B cell (primary cell): Measurements from ENCODE around the gene ATP8A2. TPM values are rescaled to one million over a fixed set of nuclear protein-coding genes. Genes with fewer than 3 reads are reported as not detected.

Experiments
- ATAC-seq: fragments of 200-7000 bp; cut with Tn5 transposase; one replicate; pipeline ENCODE4 v1.10.0; 2021; ENCODE audit warnings: low read depth, mild to moderate bottlenecking, moderate number of reproducible peaks, moderate library complexity
- CTCF ChIA-PET: fragments of 350-600 bp; sonication (Branson Sonifier 250); formaldehyde crosslinking; loops from one replicate; lab custom pipeline; 2021; ENCODE audit warnings: antibody characterized with exemption, inconsistent platforms; lab: Charles Lee
- POLR2A ChIA-PET: fragments of 350-600 bp; sonication (Branson Sonifier 250); formaldehyde crosslinking; loops from one replicate; lab custom pipeline; 2021; ENCODE audit warnings: antibody characterized with exemption; lab: Charles Lee
- DNase-seq: peaks from one replicate; pipeline ENCODE4 v3.0.0; 2013
- H2AFZ ChIP-seq: 2 replicates; pipeline ENCODE4 v1.6.1; 2012; ENCODE audit warnings: mild to moderate bottlenecking, low read depth, low read length; ENCODE audit not compliant: insufficient read depth, poor library complexity, severe bottlenecking
- H3K27ac ChIP-seq, 2 donors: 1 replicate in 1 of 2; 2 replicates in 1 of 2; pipeline ENCODE4 v1.5.1; 2012 to 2013; ENCODE audit warnings: low read length in 2 of 2, mild to moderate bottlenecking in 2 of 2, moderate library complexity in 1 of 2
- H3K27me3 ChIP-seq, 4 experiments: fragments of 200-600 bp in 1 of 4; sonication (generic) in 1 of 4; replicated peaks in 1 of 4; 1 replicate in 2 of 4; 2 replicates in 2 of 4; pipeline versions ENCODE4 v1.6.1 to v1.7.0; 2013 to 2016; ENCODE audit warnings: low read length in 3 of 4, mild to moderate bottlenecking in 2 of 4, mixed read lengths in 1 of 4, moderate library complexity in 1 of 4; ENCODE audit not compliant: insufficient read depth in 4 of 4, control insufficient read depth in 3 of 4; ENCODE audit errors: control extremely low read depth in 1 of 4
- H3K36me3 ChIP-seq, 2 experiments: replicated peaks in 1 of 2; 1 replicate in 1 of 2; 2 replicates in 1 of 2; pipeline versions ENCODE4 v1.6.1 to v1.7.1; 2013; ENCODE audit warnings: low read length in 1 of 2; ENCODE audit not compliant: insufficient read depth in 2 of 2, control insufficient read depth in 1 of 2; ENCODE audit errors: control extremely low read depth in 1 of 2, extremely low read depth in 1 of 2
- H3K4me1 ChIP-seq, 2 donors: fragments of 200-600 bp in 1 of 2; sonication (generic) in 1 of 2; 1 replicate in 1 of 2; 2 replicates in 1 of 2; pipeline versions ENCODE4 v1.5.1 to v1.6.1; 2013 to 2017; ENCODE audit warnings: low read length in 2 of 2; ENCODE audit not compliant: control insufficient read depth in 2 of 2, insufficient read depth in 2 of 2
- H3K4me2 ChIP-seq: replicated peaks from 2 replicates; pipeline ENCODE3; 2012; ENCODE audit warnings: mild to moderate bottlenecking, low read depth, low read length; ENCODE audit not compliant: poor library complexity, severe bottlenecking
- H3K4me3 ChIP-seq, 5 experiments: fragments of 200-600 bp in 1 of 5; sonication (generic) in 1 of 5; 1 replicate in 3 of 5; 2 replicates in 2 of 5; pipeline versions ENCODE4 v1.5.1 to v1.7.0; 2011 to 2016; ENCODE audit warnings: low read length in 4 of 5, mild to moderate bottlenecking in 4 of 5, low read depth in 2 of 5, control low read depth in 1 of 5, moderate library complexity in 1 of 5; ENCODE audit not compliant: insufficient read depth in 1 of 5; ENCODE audit errors: control extremely low read depth in 1 of 5, extremely low read depth in 1 of 5
- H3K79me2 ChIP-seq: fragments of 200-600 bp; sonication (generic); one replicate; pipeline ENCODE4 v1.6.0; 2016; ENCODE audit warnings: low read length; ENCODE audit not compliant: control insufficient read depth, insufficient read depth
- H3K9ac ChIP-seq: fragments of 200-600 bp; sonication (generic); 2 replicates; pipeline ENCODE4 v1.6.1; 2017; ENCODE audit warnings: mild to moderate bottlenecking, low read length, moderate library complexity
- H3K9me3 ChIP-seq, 3 donors: one replicate each; pipeline versions ENCODE4 v1.6.1 to v1.7.1; 2013; ENCODE audit warnings: low read length in 2 of 3; ENCODE audit not compliant: control insufficient read depth in 2 of 3, insufficient read depth in 1 of 3; ENCODE audit errors: control extremely low read depth in 1 of 3
- H4K20me1 ChIP-seq: 2 replicates; pipeline ENCODE4 v1.6.0; 2012; ENCODE audit warnings: mild to moderate bottlenecking, low read length; ENCODE audit not compliant: insufficient read depth, control insufficient read depth, poor library complexity, severe bottlenecking
- H3K27ac Mint-ChIP-seq: one replicate; pipeline ENCODE4 v1.8.0; 2021; ENCODE audit warnings: mixed read lengths
- H3K27me3 Mint-ChIP-seq: one replicate; pipeline ENCODE4 v1.8.0; 2021; ENCODE audit warnings: mixed read lengths
- H3K4me1 Mint-ChIP-seq: one replicate; pipeline ENCODE4 v1.8.0; 2021; ENCODE audit warnings: mixed read lengths
- H3K4me3 Mint-ChIP-seq: one replicate; pipeline ENCODE4 v1.8.0; 2021; ENCODE audit warnings: mixed read lengths
- H3K9me3 Mint-ChIP-seq: one replicate; pipeline ENCODE4 v1.8.0; 2022; ENCODE audit warnings: mixed read lengths; ENCODE audit not compliant: insufficient read depth
- EZH2 ChIP-seq: IDR thresholded peaks from 2 replicates; pipeline ENCODE4 v1.6.1; 2012; ENCODE audit warnings: borderline replicate concordance, low read depth, mild to moderate bottlenecking, moderate library complexity, low read length; ENCODE audit not compliant: insufficient read depth, poor library complexity, severe bottlenecking
- WGBS: methylation state at CpG from one replicate; pipeline ENCODE4 v1.1.5; 2013; ENCODE audit warnings: missing lambda C conversion rate; ENCODE audit not compliant: insufficient coverage; 5-methylcytosine and 5-hydroxymethylcytosine counted together
- intact Hi-C: fragments of 100-400 bp; cut with micrococcal nuclease; formaldehyde crosslinking; loops from one replicate; pipeline ENCODE4 v1.10.0; 2022
- polyA plus RNA-seq: library from polyadenylated mRNA; depleted of rRNA; stranded (reverse); fragments of >200 nt; gene quantifications from 2 replicates; pipeline ENCODE4 v1.2.3, GENCODE V29; 2012
- total RNA-seq, 2 donors: library from RNA; stranded (reverse); fragments of 120-200 nt in 1 of 2; gene quantifications; 1 replicate in 1 of 2; 2 replicates in 1 of 2; pipeline versions ENCODE4 v1.2.3 to v1.2.4, GENCODE V29; 2013 to 2022
- TF ChIP-seq, protein P1 (sequence below): fragments of 200-600 bp; IDR thresholded peaks from one replicate; pipeline ENCODE4 v1.8.0; 2022; ENCODE audit warnings: antibody characterized with exemption, mild to moderate bottlenecking

ATP8A2 gene
- total and polyA plus RNA-seq, 2 donors (not counting 1 experiment from before 2014, with no cell fraction given) = not detected

- CTCF ChIA-PET = no interaction called here
- DNase-seq (no peak), ATAC-seq (no peak)
- no peaks in the 10 kb centered on the region for H3K9me3 Mint-ChIP-seq
- no peaks in the 10 kb centered on the region for H3K9me3 ChIP-seq
- no peaks in the 10 kb centered on the region for H4K20me1 ChIP-seq
- H3K27me3 ChIP-seq = no peaks in the 10 kb centered on the region
- H3K4me3 ChIP-seq = no peak overlapping the region
- TF ChIP-seq, protein P1, sequence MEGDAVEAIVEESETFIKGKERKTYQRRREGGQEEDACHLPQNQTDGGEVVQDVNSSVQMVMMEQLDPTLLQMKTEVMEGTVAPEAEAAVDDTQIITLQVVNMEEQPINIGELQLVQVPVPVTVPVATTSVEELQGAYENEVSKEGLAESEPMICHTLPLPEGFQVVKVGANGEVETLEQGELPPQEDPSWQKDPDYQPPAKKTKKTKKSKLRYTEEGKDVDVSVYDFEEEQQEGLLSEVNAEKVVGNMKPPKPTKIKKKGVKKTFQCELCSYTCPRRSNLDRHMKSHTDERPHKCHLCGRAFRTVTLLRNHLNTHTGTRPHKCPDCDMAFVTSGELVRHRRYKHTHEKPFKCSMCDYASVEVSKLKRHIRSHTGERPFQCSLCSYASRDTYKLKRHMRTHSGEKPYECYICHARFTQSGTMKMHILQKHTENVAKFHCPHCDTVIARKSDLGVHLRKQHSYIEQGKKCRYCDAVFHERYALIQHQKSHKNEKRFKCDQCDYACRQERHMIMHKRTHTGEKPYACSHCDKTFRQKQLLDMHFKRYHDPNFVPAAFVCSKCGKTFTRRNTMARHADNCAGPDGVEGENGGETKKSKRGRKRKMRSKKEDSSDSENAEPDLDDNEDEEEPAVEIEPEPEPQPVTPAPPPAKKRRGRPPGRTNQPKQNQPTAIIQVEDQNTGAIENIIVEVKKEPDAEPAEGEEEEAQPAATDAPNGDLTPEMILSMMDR = no peak
- TF ChIP-seq EZH2 = no peak
- POLR2A ChIA-PET = no interaction called here
- no peaks in the 10 kb centered on the region for H3K36me3 ChIP-seq
- H3K27ac Mint-ChIP-seq = no peak overlapping the region
- intact Hi-C loops = no loop called here
- no peak overlapping the region for H2AFZ ChIP-seq
- peaks cover 8% of the 10 kb centered on the region for H3K27me3 Mint-ChIP-seq
- no peaks in the 10 kb centered on the region for H3K4me1 Mint-ChIP-seq
- WGBS = no CpG with 5 or more reads among the region's 3 CpGs
- H3K9ac ChIP-seq = no peak overlapping the region
- H3K4me3 Mint-ChIP-seq = no peak overlapping the region
- no peak overlapping the region for H3K4me2 ChIP-seq
- H3K4me1 ChIP-seq = no peaks in the 10 kb centered on the region
- H3K79me2 ChIP-seq = no peaks in the 10 kb centered on the region
- H3K27ac ChIP-seq = no peak overlapping the region
Measured at GRCh38 chr13:25860862-25861261, 489.1 kb downstream of the ATP8A2 start.

DNA sequence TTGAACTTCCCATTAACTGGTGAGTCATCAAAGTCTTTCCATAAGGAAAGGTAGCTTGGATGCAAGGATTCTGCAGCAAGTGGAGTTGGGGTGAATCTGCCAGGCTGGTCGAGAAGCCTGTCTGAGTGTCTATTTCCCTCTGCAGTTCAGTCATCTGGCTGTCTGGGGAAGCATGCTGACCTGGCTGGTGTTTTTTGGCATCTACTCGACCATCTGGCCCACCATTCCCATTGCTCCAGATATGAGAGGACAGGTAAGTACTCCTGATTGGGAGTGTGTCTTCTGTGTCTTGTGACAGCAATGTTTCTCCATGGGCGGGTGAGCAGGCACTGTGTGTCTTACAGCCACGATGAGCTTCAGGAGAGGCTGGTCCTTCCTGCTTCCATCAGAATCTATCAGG lies 490.4 kb downstream of the ATP8A2 start:
- H3K4me3 ChIP-seq = no peak overlapping the region

More for the DNA sequence above, 490.4 kb downstream of the ATP8A2 start:
- Histone ChIP-seq H3K9ac (no peak overlapping the region), H4K20me1 (no peaks in the 10 kb centered on the region), H3K36me3 (no peaks in the 10 kb centered on the region), H3K4me1 (no peaks in the 10 kb centered on the region), H2AFZ (no peak overlapping the region), H3K4me2 (no peak overlapping the region), H3K9me3 (no peaks in the 10 kb centered on the region), H3K27me3 (no peaks in the 10 kb centered on the region), H3K79me2 (no peaks in the 10 kb centered on the region), H3K27ac (no peak overlapping the region)
- TF ChIP-seq EZH2 = no peak
- TF ChIP-seq, protein P1 = no peak
- intact Hi-C loops = no loop called here
- POLR2A ChIA-PET = no interaction called here
- no peak for ATAC-seq
- peaks cover 4% of the 10 kb centered on the region for H3K27me3 Mint-ChIP-seq
- H3K4me3 Mint-ChIP-seq = no peak overlapping the region
- H3K4me1 Mint-ChIP-seq = no peaks in the 10 kb centered on the region
- no peaks in the 10 kb centered on the region for H3K9me3 Mint-ChIP-seq
- H3K27ac Mint-ChIP-seq = no peak overlapping the region
- 81% methylated on average over 2 of the region's 4 CpGs for WGBS
- no peak for DNase-seq
- CTCF ChIA-PET = no interaction called here
